Smooth muscle cell (in vitro differentiated cells): Measurements from ENCODE around the gene GHRH. TPM values are rescaled to one million over a fixed set of nuclear protein-coding genes. Genes with fewer than 3 reads are reported as not detected.

Experiments
- DNase-seq: peaks from one replicate; lab custom pipeline; 2025; ENCODE audit not compliant: unreplicated experiment; lab: John Stamatoyannopoulos, UW
- H2AFZ ChIP-seq: fragments of 200-600 bp; sonication (generic); 2 replicates; pipeline ENCODE4 v1.6.0; 2016; ENCODE audit warnings: antibody characterized with exemption, low read depth, mild to moderate bottlenecking
- H3F3A ChIP-seq: fragments of 200-600 bp; sonication (generic); 2 replicates; pipeline ENCODE4 v1.6.0; 2017; ENCODE audit warnings: antibody characterized with exemption, low read depth
- H3K27ac ChIP-seq: fragments of 200-600 bp; sonication (generic); 2 replicates; pipeline ENCODE4 v1.5.1; 2016; ENCODE audit warnings: low read depth, mild to moderate bottlenecking
- H3K27me3 ChIP-seq: fragments of 200-600 bp; sonication (generic); 2 replicates; pipeline ENCODE4 v1.6.1; 2016; ENCODE audit warnings: low read depth, mild to moderate bottlenecking
- H3K36me3 ChIP-seq: fragments of 200-600 bp; sonication (generic); 2 replicates; pipeline ENCODE4 v1.5.1; 2016; ENCODE audit warnings: low read depth
- H3K4me1 ChIP-seq: fragments of 200-600 bp; sonication (generic); 2 replicates; pipeline ENCODE4 v1.5.1; 2016; ENCODE audit warnings: low read depth
- H3K4me2 ChIP-seq: fragments of 200-600 bp; sonication (generic); 2 replicates; pipeline ENCODE4 v1.6.0; 2016; ENCODE audit warnings: mild to moderate bottlenecking
- H3K4me3 ChIP-seq: fragments of 200-600 bp; sonication (generic); 2 replicates; pipeline ENCODE4 v1.5.1; 2016; ENCODE audit warnings: mild to moderate bottlenecking
- H3K79me2 ChIP-seq: fragments of 200-600 bp; sonication (generic); 2 replicates; pipeline ENCODE4 v1.6.0; 2016; ENCODE audit warnings: low read depth, mild to moderate bottlenecking
- H3K9ac ChIP-seq: fragments of 200-600 bp; sonication (generic); 2 replicates; pipeline ENCODE4 v1.6.0; 2016; ENCODE audit warnings: low read depth
- H3K9me3 ChIP-seq: fragments of 200-600 bp; sonication (generic); replicated peaks from 2 replicates; pipeline ENCODE4 v1.5.1; 2016; ENCODE audit warnings: low read depth
- H4K20me1 ChIP-seq: fragments of 200-600 bp; sonication (generic); 2 replicates; pipeline ENCODE4 v1.6.0; 2016; ENCODE audit warnings: low read depth
- CTCF ChIP-seq: fragments of 200-600 bp; sonication (generic); IDR thresholded peaks from 2 replicates; pipeline ENCODE4 v1.5.1; 2017; ENCODE audit warnings: borderline replicate concordance, mild to moderate bottlenecking, antibody characterized with exemption; ENCODE audit not compliant: insufficient read depth, poor library complexity, severe bottlenecking
- whole genome bisulfite sequencing: methylation state at CpG from one replicate; pipeline ENCODE4 v1.1.7; 2016; ENCODE audit warnings: low lambda C conversion rate; 5-methylcytosine and 5-hydroxymethylcytosine counted together
- polyA plus RNA-seq: library from polyadenylated mRNA; unstranded; fragments of >200 nt; fragmentation: Nextera tagmentation; extraction: Ambion mirVana; gene quantifications from 2 replicates; pipeline ENCODE4 v1.2.1, GENCODE V29; 2016
- total RNA-seq: library from RNA; depleted of rRNA; stranded (reverse); fragments of >200 nt; gene quantifications from 2 replicates; pipeline ENCODE4 v1.2.3, GENCODE V29; 2014

GHRH gene
- total and polyA plus RNA-seq, 2 experiments from 2014 or later = not detected

GRCh38 chr20:37277253-37277593 is 15.6 kb upstream of the GHRH start:
- no peaks in the 10 kb centered on the region for H3K36me3 ChIP-seq
- DNase-seq = no peak
- H3K4me3 ChIP-seq = no peak overlapping the region
- H3K9ac ChIP-seq = no peak overlapping the region
- no peaks in the 10 kb centered on the region for H3K9me3 ChIP-seq
- no peak overlapping the region for H3K4me2 ChIP-seq
- no peaks in the 10 kb centered on the region for H3K27me3 ChIP-seq
- H3F3A ChIP-seq = no peaks in the 10 kb centered on the region
- TF ChIP-seq CTCF = no peak
- H2AFZ ChIP-seq = no peak overlapping the region
- WGBS = 82% methylated on average over 2 of the region's 2 CpGs
- H3K79me2 ChIP-seq = no peaks in the 10 kb centered on the region
- H3K27ac ChIP-seq = no peak overlapping the region
- H3K4me1 ChIP-seq = no peaks in the 10 kb centered on the region
- no peaks in the 10 kb centered on the region for H4K20me1 ChIP-seq

GRCh38 chr20:37276494-37277252 is 15.1 kb upstream of the GHRH start:
- Histone ChIP-seq H3K9ac (no peak overlapping the region), H3K4me2 (no peak overlapping the region), H3K79me2 (no peaks in the 10 kb centered on the region), H3K9me3 (no peaks in the 10 kb centered on the region), H3K36me3 (no peaks in the 10 kb centered on the region), H3F3A (no peaks in the 10 kb centered on the region), H3K4me3 (no peak overlapping the region), H3K27me3 (no peaks in the 10 kb centered on the region), H3K27ac (no peak overlapping the region), H3K4me1 (no peaks in the 10 kb centered on the region), H2AFZ (no peak overlapping the region), H4K20me1 (no peaks in the 10 kb centered on the region)
- no peak for DNase-seq
- TF ChIP-seq CTCF = no peak
- 78% methylated on average over 15 of the region's 15 CpGs for WGBS

GRCh38 chr20:37274851-37275524 is 13.4 kb upstream of the GHRH start:
- Histone ChIP-seq H3F3A (no peaks in the 10 kb centered on the region), H3K27me3 (no peaks in the 10 kb centered on the region), H3K4me3 (no peak overlapping the region), H3K79me2 (no peaks in the 10 kb centered on the region), H3K9ac (no peak overlapping the region), H3K36me3 (no peaks in the 10 kb centered on the region), H3K9me3 (no peaks in the 10 kb centered on the region), H3K4me2 (no peak overlapping the region), H4K20me1 (no peaks in the 10 kb centered on the region), H3K4me1 (no peaks in the 10 kb centered on the region), H2AFZ (peak overlapping the region; percentile 3), H3K27ac (no peak overlapping the region)
- no peak for DNase-seq
- no peak for TF ChIP-seq CTCF
- WGBS = 78% methylated on average over 5 of the region's 5 CpGs

- H3K4me1 ChIP-seq = no peaks in the 10 kb centered on the region
- no CpG with 5 or more reads among the region's 1 CpG for WGBS
- no peak for DNase-seq
Measured at GRCh38 chr20:37273988-37274387, 12.4 kb upstream of the GHRH start.

More at GRCh38 chr20:37273988-37274387, 12.4 kb upstream of the GHRH start:
- no peak overlapping the region for H3K9ac ChIP-seq
- H3K4me3 ChIP-seq = no peak overlapping the region
- TF ChIP-seq CTCF = no peak
- no peak overlapping the region for H3K4me2 ChIP-seq
- H3F3A ChIP-seq = no peaks in the 10 kb centered on the region
- H3K79me2 ChIP-seq = no peaks in the 10 kb centered on the region
- H2AFZ ChIP-seq = no peak overlapping the region
- no peaks in the 10 kb centered on the region for H4K20me1 ChIP-seq
- no peak overlapping the region for H3K27ac ChIP-seq
- no peaks in the 10 kb centered on the region for H3K9me3 ChIP-seq
- H3K27me3 ChIP-seq = no peaks in the 10 kb centered on the region
- no peaks in the 10 kb centered on the region for H3K36me3 ChIP-seq
